ENCODE results near the gene ANKFN1. TPM values are rescaled to one million over a fixed set of nuclear protein-coding genes. Genes with fewer than 3 reads are reported as not detected.

The ANKFN1 gene
- polyA plus RNA-seq, 1 donor from 2014 or later: not detected

DNA sequence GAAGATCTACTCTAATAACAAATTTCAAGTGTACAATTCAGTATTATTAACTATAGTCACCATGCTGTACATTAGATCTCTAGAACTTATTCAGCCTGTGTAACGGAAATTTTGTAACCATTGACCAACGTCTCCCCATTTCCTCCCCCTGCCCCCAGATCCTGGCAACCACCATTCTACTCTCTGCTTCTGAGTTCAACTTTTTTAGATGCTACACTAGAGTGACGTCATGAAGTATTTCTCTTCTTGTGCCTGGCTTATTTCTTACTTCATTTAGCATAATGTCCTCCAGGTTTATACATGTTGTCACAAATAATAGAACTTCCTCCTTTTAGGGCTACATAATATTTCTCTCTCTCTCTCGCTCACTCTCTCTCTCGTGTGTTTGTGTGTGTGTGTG, 157.5 kb downstream of the ANKFN1 start:
- H3K4me1 Mint-ChIP-seq: no peaks in the 10 kb centered on the region
- H3K36me3 Mint-ChIP-seq: peaks cover 2% of the 10 kb centered on the region
- H3K27ac Mint-ChIP-seq: no peak overlapping the region
- no peak overlapping the region for H3K4me3 Mint-ChIP-seq
- no peaks in the 10 kb centered on the region for H3K27me3 Mint-ChIP-seq
- peaks cover 0 to 7% (median 3%) of the 10 kb centered on the region in 3 donors for H3K9me3 Mint-ChIP-seq

DNA sequence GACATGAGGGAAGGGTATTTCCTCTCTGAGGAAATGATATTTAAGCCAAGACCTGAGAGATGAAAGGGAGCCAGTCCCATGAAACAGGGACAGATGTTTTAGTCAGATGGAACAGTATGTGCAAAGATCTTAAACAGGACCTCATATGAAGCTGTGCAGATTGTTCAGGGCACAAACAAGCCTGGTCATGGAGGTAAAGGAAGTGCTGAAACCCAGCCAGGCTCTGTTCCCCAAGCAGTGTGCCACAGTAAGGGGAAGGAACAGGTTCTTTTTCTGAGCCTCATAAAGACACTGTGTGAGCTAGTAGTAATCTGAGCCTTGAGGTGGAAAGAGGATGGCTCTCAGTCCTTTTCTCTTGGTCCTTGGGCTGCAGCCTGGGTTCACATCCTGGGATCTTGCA, 159.9 kb downstream of the ANKFN1 start:
- no peaks in the 10 kb centered on the region for H3K4me1 Mint-ChIP-seq
- H3K9me3 Mint-ChIP-seq: peaks cover 0 to 3% (median 2%) of the 10 kb centered on the region in 3 donors
- H3K27me3 Mint-ChIP-seq: no peaks in the 10 kb centered on the region
- no peak overlapping the region for H3K4me3 Mint-ChIP-seq
- H3K27ac Mint-ChIP-seq: no peak overlapping the region
- H3K36me3 Mint-ChIP-seq: peaks cover 2% of the 10 kb centered on the region

DNA sequence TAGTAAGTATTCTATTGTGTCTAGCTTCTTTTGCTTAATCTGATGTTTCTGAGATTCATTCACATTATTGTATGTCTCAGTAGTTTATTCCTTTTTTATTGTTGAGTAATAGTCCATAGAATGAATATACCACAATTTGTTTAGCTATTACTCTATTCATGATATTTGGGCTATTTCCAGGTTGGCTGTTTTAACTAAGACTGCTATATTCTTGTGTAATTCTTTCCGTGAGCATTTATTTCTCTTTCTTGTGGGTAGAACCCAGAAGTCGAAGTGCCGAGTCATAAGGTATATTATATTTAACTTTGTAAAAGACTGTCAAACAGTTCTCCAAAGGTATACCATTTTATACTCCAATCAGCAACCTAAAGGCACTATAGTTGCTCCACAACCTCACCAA, 160.8 kb downstream of the ANKFN1 start:
- Mint-ChIP-seq H3K4me3 (no peak overlapping the region), H3K4me1 (no peaks in the 10 kb centered on the region), H3K36me3 (peaks cover 2% of the 10 kb centered on the region), H3K9me3 (peaks cover 0 to 3% (median 2%) of the 10 kb centered on the region in 3 donors), H3K27ac (no peak overlapping the region), H3K27me3 (no peaks in the 10 kb centered on the region)

DNA sequence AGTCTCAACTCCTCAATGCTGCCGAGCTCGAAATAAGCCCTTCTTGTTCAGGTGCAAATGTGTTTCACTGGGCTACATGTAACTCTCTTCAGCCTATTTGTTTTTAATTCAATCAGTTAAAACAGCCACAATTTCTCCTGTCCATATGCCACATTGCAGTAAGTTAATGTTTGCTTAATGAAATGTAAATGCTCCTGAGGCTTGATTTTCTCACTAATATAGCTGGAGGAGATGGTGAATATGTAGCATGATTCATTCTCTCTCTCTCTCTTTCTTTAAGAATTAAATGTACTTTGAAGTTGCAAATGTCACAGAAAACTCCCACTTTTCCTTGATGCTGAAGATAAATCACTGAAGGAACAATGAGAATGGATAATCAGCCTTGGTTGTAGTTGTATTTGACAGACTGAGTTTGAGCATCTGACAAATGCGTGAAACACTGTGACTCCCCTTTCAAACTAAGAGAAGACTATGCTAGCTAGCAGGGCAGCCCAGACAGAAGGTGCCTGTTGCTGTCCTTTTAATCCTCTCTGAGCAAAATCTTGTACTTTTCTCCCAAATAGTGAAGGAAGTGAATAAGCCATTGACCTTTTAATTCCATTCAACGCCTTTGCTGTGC, 161.8 kb downstream of the ANKFN1 start:
- H3K4me1 Mint-ChIP-seq: no peaks in the 10 kb centered on the region
- no peak overlapping the region for H3K27ac Mint-ChIP-seq
- H3K9me3 Mint-ChIP-seq: peaks cover 0 to 3% (median 2%) of the 10 kb centered on the region in 3 donors
- H3K27me3 Mint-ChIP-seq: no peaks in the 10 kb centered on the region
- peaks cover 2% of the 10 kb centered on the region for H3K36me3 Mint-ChIP-seq
- no peak overlapping the region for H3K4me3 Mint-ChIP-seq

DNA sequence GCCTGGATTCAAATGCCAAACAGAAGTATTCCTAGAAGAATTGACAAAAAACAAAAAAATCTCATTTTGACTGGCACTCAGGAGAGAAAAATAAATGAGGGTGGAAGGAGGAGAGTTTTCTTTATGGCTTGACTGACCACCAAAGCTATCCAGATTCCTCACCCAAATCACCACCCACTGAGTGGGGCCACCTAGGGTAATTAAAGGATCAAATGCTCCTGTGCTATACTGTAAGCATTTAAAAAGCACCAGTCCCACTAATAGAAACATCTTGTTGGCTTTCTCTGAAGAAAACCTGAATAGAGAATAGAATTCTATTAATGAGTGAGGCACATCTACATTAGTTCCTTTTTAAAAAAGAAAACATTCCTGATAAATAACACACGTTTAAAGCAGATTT, 163.3 kb downstream of the ANKFN1 start:
- Mint-ChIP-seq H3K27me3 (no peaks in the 10 kb centered on the region), H3K9me3 (peaks cover 0 to 2% (median 0%) of the 10 kb centered on the region in 3 donors), H3K36me3 (peaks cover 2% of the 10 kb centered on the region), H3K27ac (no peak overlapping the region), H3K4me3 (no peak overlapping the region), H3K4me1 (no peaks in the 10 kb centered on the region)

DNA sequence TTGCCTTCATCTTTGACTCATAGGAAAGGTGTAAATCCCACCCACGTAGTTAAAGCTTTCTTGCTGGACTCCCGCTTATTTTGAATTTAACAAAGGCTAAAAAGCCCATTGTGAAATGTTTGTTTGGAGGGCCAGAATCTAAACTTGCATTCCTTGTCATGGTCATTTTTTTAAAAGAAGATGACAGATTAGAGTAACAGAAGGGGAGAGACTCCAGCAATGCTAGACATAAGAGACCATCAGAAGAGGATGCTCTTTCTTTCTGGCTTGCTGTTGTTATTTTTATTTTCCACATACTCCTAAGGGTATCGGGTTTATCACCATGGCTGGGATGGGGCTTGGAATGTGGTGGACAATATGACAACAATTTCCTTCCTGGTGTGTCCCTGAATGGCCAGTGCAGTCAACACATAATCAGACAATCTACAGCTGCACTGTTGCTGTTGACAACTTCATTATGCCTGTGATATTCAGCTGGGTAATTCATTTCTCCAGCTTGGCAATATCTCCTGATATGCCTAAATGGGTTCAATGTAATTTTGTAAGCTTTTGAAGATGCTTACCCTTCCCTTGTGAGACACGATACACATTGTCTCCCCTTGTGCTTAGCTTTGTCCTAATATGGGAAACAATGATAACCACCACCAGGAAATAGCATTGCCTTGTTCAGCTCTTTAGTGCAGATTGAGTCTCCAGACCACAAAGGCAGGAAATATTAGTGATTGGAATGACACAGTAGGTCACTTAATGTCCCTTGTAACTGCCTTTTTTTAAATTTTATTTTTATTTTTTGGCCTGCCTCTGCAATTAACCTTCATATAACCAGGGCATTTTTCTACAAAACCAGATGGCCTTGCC, 164.3 kb downstream of the ANKFN1 start:
- no peaks in the 10 kb centered on the region for H3K4me1 Mint-ChIP-seq
- no peaks in the 10 kb centered on the region for H3K9me3 Mint-ChIP-seq
- no peak overlapping the region for H3K27ac Mint-ChIP-seq
- H3K27me3 Mint-ChIP-seq: no peaks in the 10 kb centered on the region
- H3K4me3 Mint-ChIP-seq: no peak overlapping the region
- no peaks in the 10 kb centered on the region for H3K36me3 Mint-ChIP-seq

DNA sequence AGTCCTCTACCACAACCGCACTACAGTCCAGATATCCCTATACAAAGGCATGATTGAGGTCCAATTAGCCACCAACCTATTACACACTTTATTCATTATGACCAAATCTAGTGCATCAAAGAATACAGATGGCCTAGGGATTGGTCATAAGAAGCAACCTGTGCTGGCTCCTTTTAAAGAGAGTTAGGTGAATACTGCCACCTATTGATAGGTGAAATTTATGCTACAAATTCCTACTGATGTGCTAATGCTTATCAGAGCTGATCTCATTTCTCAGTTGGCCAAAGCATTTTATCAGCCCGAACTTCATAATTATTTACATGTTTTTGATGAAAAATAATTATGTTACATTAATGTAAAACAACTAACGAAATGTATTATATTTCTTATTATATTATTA, 166.3 kb downstream of the ANKFN1 start:
- Mint-ChIP-seq H3K4me3 (no peak overlapping the region), H3K27me3 (peaks cover 2% of the 10 kb centered on the region), H3K27ac (no peak overlapping the region), H3K36me3 (no peaks in the 10 kb centered on the region), H3K9me3 (no peaks in the 10 kb centered on the region), H3K4me1 (no peaks in the 10 kb centered on the region)

DNA sequence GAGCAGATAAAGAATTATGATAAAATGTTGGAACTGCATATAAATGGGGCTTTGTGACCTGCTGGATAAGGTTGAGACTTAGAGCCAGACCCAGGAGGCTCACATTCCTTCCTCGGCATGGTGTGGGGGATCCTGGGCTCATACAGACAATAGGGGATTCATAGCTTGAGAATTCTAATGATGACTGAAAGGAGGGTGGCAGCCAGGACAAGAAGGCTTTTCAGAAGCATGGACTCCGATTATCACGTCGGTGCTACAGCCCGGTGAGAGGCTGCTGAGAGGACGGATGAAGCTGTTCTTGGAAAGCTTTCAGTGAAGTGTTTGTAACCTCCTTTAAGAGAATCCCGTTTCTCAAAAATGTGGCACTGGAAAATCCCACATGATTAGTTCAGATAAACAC, 167.2 kb downstream of the ANKFN1 start:
- Mint-ChIP-seq H3K4me1 (no peaks in the 10 kb centered on the region), H3K9me3 (no peaks in the 10 kb centered on the region), H3K36me3 (no peaks in the 10 kb centered on the region), H3K27ac (no peak overlapping the region), H3K27me3 (peaks cover 2% of the 10 kb centered on the region), H3K4me3 (no peak overlapping the region)

DNA sequence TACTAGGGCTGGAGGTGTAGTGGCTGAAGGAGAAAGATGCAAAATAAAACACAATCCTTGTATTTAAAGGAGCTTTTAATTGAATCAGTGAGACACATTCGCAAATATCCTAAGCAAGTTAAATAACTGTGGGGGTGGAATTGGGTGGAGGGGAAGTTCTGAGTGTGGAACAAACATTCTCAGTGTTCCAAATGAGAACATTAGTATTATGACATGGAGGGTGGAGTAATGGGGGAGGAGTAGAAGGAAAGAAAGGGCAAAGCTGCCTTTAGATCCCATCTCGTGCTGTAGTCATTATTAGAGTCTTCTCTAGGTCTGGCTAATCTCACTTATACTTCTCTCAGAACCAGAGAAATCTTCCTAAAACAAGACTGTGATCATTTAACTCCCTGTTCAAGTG, 169.7 kb downstream of the ANKFN1 start:
- Mint-ChIP-seq H3K36me3 (no peaks in the 10 kb centered on the region), H3K4me3 (no peak overlapping the region)

DNA sequence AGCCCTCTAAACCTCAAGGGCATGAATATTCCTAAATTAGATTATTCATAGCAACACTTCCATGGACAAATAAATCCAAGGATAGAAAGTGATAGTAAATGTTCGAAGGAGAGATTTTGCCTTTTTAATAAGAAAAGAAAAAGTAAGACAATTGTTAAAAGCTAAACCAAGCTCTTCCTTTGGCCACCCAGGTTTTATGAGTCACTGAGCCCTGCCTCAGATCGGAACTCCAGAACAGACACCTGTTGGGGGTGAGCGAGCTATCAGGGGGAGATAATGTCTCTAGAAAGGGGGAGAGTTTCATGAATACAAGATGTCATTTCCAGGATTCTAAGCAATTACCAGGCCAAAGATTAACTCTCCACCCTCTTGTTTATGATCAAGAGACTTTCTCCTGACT, 171.4 kb downstream of the ANKFN1 start:
- Mint-ChIP-seq H3K9me3 (no peaks in the 10 kb centered on the region), H3K27ac (no peak overlapping the region), H3K27me3 (peaks cover 2% of the 10 kb centered on the region), H3K36me3 (no peaks in the 10 kb centered on the region), H3K4me1 (no peaks in the 10 kb centered on the region), H3K4me3 (no peak overlapping the region)

More for the DNA sequence above, 169.7 kb downstream of the ANKFN1 start:
- H3K4me1 Mint-ChIP-seq: no peaks in the 10 kb centered on the region
- peaks cover 2% of the 10 kb centered on the region for H3K27me3 Mint-ChIP-seq
- no peaks in the 10 kb centered on the region for H3K9me3 Mint-ChIP-seq
- H3K27ac Mint-ChIP-seq: no peak overlapping the region

DNA sequence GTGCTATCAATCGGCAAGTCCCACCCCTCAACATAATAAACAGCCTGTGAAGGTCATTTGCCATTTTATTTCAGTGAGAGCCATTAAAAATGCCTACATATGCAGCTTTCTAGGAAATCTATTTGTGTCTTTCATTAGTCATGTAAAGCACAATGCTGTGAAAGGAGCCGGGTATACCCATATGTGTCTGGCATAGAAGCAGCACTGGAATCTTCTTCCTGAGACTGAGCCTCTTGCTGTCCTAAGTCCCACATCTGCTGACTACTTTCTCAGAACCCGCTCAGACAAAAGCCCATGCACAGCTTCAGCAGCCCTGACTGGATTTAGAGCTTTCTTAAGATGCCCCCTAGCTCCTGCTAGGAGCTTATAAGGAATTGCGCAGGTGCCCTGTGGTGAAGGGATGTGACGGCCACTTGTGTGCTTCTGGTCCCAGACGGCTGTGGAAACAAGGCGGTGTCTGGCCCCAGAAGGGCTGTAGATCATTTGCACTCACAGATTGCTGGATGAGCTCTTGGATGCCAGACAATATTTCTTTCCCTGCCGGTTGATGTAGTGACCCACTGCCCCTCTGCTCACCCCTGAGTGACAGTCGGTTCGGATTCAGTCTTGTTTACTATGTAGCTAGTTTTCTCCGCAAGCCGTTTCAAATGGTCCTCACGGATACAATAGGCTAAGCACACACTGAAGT, 172.2 kb downstream of the ANKFN1 start:
- Mint-ChIP-seq H3K4me1 (no peaks in the 10 kb centered on the region), H3K27me3 (peaks cover 2% of the 10 kb centered on the region), H3K9me3 (no peaks in the 10 kb centered on the region), H3K27ac (no peak overlapping the region), H3K4me3 (no peak overlapping the region), H3K36me3 (no peaks in the 10 kb centered on the region)

DNA sequence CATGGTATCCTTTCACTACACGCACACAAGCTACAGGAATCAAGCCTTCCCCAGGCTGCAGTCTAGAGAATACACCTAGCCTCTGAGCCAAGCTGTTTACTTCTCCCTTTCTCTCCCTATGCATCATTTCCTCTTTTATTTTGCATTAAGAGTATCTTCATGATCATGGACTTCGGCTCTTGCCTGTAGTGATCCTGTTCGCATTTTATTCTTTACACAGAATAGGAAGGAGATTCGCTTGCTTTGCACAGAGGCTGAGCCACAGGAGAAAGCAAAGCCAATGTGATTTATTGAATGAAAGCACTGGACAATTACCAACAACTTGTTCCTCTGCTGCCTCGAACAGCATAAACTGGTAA, 172.7 kb downstream of the ANKFN1 start:
- Mint-ChIP-seq H3K36me3 (no peaks in the 10 kb centered on the region), H3K9me3 (no peaks in the 10 kb centered on the region), H3K4me3 (no peak overlapping the region), H3K27me3 (peaks cover 2% of the 10 kb centered on the region), H3K27ac (no peak overlapping the region), H3K4me1 (no peaks in the 10 kb centered on the region)

DNA sequence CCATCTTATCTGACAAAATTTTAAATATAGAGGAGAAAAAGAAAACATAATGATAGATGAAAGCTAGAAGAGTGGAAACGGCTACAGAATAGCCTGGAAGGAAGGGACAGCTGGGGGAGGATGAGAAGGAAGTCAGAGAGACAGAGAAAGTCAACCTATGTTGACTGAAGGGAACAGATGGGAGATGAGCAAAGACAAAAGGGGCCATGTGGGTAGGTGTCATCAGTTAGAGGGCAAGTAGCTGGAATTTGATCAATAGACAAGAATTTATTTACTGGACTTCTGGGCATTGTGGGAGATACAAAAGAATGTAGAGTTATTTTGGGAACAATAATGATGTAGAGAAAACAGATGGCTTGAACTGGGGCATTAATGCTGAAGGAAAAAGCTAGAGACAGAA, 194.4 kb downstream of the ANKFN1 start:
- H3K27me3 Mint-ChIP-seq: peaks cover 3% of the 10 kb centered on the region
- H3K27ac Mint-ChIP-seq: no peak overlapping the region
- no peaks in the 10 kb centered on the region for H3K36me3 Mint-ChIP-seq
- peaks cover 2 to 10% (median 4%) of the 10 kb centered on the region in 3 donors for H3K9me3 Mint-ChIP-seq
- no peaks in the 10 kb centered on the region for H3K4me1 Mint-ChIP-seq
- no peak overlapping the region for H3K4me3 Mint-ChIP-seq

DNA sequence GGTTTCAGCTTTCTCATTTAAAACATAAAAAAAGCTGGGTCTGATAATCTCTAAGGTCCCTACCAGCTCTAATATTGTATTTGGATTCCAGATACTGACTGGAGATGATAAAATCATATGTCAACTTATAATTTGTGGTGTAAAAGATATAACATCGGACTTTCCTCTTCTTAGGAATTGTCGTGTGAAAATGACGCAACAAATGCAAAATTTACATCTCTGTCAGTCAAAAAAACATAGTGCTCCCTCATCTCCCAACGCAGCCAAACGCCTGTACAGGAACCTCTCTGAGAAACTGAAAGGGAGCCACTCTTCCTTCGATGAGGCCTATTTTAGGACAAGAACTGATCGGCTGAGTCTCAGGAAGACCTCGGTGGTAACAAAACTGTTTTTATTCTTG, 197.3 kb downstream of the ANKFN1 start:
- peaks cover under 1% of the 10 kb centered on the region for H3K27me3 Mint-ChIP-seq
- H3K27ac Mint-ChIP-seq: no peak overlapping the region
- peaks cover 0 to 6% (median 4%) of the 10 kb centered on the region in 3 donors for H3K9me3 Mint-ChIP-seq
- H3K4me1 Mint-ChIP-seq: no peaks in the 10 kb centered on the region
- no peaks in the 10 kb centered on the region for H3K36me3 Mint-ChIP-seq
- H3K4me3 Mint-ChIP-seq: no peak overlapping the region

DNA sequence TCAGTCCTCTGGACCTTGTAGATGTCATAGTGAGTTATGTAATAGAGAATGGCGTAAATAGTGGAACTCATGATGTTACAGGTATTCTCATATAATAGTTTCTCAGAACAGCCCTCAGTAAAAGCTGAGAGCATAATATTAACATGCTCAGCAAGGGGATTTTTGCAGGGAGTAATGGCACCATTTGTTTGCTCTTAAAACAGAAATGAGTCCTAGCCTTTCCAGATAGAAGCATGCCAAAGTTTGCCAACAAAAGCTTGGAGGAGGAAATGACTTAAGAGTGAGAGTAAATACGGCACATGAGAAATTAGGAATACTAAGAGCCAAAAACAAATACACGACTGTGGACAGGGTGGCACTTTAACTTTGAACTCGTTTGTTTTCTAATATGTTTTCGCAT, 198.4 kb downstream of the ANKFN1 start:
- peaks cover 0 to 6% (median 4%) of the 10 kb centered on the region in 3 donors for H3K9me3 Mint-ChIP-seq
- no peaks in the 10 kb centered on the region for H3K36me3 Mint-ChIP-seq
- H3K4me1 Mint-ChIP-seq: no peaks in the 10 kb centered on the region
- H3K4me3 Mint-ChIP-seq: no peak overlapping the region
- no peaks in the 10 kb centered on the region for H3K27me3 Mint-ChIP-seq
- H3K27ac Mint-ChIP-seq: no peak overlapping the region
